CD4-positive, alpha-beta T cell treated with Interleukin-4 for 4 hours (primary cell): ENCODE measurements around the gene BLOC1S5.
A peak's percentile ranks its signal among the peaks of the same experiment; 100 is the strongest.
"Not testable (repeated sequence)": the region's sequence is repeated elsewhere in the genome, so short reads cannot be mapped to it uniquely, and the experiment has no call there.

Source experiments
- DNase-seq: peaks from one replicate; pipeline ENCODE4 v3.0.0-alpha.2; 2020

The BLOC1S5 gene

GRCh38 chr6:8080362-8081151, 16.4 kb upstream of the BLOC1S5 start:
- no peak for DNase-seq

DNA sequence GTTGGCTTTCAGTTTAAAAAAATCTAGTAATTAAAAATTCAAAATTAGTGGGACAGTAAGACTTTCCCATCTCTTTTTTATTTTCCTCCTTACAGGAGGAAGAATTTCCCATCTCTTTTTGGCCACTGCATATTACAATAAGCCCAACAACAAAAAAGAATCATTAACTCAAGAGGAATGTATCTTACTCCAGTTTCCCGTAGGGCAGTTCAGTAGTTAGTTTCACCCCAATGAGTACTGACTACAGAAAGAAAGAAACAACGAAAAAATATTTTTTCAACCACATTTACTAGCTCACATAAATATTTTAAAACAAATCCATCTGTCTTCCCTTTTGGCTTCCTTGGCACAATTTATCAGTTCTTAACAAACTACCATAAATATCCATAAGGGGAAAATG, 14.9 kb upstream of the BLOC1S5 start:
- no peak for DNase-seq

DNA sequence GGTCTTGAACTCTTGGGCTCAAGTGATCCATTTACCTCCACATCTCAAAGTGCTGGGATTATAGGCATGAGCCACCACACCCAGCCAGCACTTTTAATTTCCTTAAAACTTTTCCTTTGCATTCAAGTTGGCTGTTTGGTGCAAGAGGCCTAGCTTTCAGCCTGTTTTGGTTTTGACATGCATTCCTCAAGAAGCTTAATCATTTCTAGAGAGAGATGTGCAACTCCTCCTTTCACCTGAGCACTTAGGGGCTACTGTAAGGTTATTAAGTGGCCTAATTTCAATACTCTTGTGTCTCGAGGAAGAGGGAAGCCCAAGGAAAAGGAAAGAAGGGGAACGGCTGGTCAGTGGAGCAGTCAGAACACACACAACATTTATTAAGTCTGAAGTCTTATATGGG, 13.8 kb upstream of the BLOC1S5 start:
- DNase-seq: no peak

DNA sequence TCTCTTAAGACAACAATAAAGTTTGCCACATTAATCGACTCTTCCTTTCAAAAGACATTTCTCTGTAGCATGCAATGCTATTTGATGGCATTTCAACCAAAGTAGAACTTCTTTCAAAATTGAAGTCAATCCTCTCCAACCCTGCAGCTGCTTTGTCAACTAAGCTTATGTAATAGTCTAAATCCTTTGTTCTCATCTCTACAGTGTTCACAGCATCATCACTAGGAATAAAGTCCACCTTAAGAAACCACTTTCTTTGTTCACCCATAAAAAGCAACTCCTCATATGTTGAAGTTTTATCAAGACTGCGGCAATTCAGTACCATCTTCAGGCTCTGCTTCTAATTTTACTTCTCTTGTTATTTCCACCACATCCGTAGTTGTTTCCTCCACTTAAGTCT, 11.5 kb upstream of the BLOC1S5 start:
- no peak for DNase-seq

- no peak for DNase-seq
These were observed 11.0 kb upstream of the BLOC1S5 start for GRCh38 chr6:8075185-8075584.

GRCh38 chr6:8074213-8074612, 10.0 kb upstream of the BLOC1S5 start:
- DNase-seq: no peak

DNA sequence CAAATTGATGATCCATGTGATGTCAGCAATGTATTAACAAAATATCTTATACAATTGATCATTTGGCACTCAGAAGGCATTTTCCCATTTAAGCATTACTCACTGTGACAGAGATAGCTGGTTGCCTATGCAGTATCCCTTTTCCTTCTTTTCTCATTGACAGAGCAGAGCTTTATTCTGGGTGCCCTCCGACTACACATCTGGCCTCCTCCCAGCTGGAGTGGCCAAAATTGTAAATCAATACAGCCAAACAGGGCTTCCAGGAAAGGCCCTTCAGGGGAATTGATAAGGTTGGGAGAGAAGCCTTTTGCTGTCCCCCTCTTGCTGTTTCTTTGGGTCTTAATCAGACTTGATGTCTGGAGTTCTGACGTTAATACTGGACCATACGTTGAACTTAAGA, 9.6 kb upstream of the BLOC1S5 start:
- DNase-seq: no peak

DNA sequence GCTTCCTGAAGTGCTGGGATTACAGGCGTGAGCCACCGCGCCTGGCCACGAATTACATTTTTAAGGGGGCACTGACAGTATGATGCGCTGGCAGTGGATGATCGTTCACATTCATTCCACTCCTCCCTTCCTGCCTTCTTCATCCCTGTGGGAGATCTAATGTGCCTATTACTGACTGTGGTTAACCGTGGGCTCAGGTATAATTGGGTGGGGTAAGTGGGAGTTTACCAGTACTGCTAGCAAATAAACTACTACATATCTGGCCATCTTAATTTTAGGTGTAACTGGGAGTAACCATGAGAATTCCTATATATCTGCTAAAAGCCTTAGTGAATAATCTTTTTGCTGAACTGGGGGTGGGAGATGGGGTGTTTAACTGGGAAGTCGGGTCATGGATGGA, 6.5 kb upstream of the BLOC1S5 start:
- DNase-seq: no peak

DNA sequence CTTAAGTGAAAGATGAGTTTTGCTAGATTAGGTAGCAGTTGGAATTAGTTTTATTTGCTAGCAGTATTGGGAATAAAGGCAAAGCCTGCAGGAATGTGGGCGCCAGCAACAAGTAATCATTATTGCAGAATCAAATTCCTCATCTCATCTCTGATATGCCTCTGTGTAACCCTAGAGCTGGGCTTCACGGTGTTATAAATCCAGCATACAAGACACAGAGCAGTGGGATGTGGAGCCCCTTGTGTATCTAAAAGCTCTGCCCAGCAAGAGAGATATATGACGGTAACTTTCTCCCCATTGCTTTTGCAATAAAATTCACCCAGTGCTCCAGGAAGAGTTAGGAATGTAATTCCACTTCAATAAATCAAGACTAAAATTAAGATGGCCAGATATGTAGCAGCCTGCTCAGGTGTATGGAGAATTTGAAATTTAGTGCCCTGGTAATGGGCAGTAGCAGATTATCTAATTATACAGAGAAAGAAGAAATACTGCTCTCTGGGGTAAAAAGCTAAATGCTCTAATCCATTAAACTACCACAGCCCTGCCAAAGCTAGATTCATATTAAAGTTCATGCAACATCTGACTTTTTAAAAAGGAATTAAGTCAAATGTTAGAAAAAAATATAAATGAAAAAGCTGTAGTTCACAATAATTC, 5.6 kb upstream of the BLOC1S5 start:
- DNase-seq: no peak

DNA sequence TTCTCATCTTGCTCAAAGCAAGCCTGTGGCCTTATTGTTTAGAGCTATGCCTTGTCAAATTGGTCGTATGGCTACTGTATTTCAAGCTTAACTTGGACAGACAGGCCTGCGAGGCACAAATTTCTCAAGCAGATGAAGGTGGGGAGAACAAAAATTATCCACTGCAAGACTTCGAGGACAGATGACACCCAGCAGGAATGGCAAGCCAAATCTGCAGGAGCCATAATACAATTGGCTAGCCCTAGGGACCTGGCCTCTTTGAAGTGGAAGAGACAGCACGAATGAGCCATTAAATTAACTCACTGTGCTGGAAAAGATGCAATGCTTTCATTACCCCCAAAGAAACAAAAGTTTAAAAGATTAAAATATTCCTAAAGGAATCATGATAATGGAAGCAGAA, 5.0 kb upstream of the BLOC1S5 start:
- no peak for DNase-seq

GRCh38 chr6:8066108-8066507, 1.9 kb upstream of the BLOC1S5 start:
- DNase-seq: no peak

DNA sequence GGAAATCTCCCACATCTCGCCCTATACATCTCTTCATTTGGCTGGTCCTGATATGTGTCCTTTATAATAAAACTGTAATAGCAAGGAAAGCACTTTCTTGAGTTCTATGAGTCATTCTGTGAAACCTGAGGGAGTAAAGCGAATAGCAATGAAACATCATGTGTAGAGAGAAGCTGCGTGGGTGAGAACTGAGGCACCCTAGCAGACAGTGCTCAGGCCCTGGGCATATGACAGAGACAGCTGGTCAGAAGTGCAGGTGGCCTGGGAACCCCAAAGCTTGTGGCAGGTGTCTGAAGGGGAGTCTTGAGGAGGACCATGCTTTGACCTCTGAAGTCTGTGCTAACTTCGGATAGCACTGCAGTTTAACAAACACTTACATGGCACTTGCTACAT, 1.3 kb upstream of the BLOC1S5 start:
- no peak for DNase-seq

GRCh38 chr6:8064638-8065518, 689 bp upstream of the BLOC1S5 start:
- DNase-seq: peak; percentile 1

DNA sequence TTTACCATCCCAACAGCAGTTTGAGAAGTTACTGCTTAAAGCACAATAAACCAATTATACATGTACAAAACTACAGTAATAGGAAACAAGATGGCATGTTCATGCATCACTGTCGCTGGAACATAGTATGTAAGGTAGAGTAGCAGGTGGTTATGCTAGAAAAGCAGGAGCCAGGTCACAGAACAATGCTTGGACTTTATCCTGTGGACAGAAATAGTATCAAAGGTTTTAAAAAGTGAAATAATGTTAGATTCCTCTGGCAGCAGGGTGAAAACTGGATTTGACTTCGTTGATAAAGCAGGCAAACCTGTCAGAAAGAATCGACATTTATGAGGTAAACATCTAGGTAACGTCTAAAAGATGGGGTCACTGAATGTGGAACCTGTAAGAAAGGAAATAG, 2.5 kb downstream of the BLOC1S5 start:
- DNase-seq: no peak

GRCh38 chr6:8060346-8060745, 3.8 kb downstream of the BLOC1S5 start:
- DNase-seq: no peak

GRCh38 chr6:8059129-8059528, 5.1 kb downstream of the BLOC1S5 start:
- DNase-seq: peak; percentile 6

DNA sequence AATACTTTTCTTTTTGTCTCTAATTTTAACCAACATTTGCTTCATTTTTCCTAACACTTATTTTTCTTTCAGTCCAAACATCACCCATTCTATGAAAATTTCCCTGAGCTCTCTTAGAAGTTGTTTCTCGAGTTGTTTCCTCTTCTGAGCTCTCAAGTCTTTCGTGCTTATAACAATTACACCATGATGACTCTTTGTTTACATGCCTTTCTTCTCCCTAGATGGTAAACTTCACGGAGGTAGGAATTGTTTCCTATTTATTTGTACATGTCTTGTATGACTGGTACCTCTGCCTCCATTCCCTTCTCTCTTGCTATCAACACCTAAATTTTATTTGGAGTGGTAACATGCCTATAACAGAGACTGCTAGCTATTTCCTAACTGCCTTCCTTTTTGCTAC, 6.4 kb downstream of the BLOC1S5 start:
- no peak for DNase-seq

- no peak for DNase-seq
These were observed 6.9 kb downstream of the BLOC1S5 start for GRCh38 chr6:8057263-8057662.

DNA sequence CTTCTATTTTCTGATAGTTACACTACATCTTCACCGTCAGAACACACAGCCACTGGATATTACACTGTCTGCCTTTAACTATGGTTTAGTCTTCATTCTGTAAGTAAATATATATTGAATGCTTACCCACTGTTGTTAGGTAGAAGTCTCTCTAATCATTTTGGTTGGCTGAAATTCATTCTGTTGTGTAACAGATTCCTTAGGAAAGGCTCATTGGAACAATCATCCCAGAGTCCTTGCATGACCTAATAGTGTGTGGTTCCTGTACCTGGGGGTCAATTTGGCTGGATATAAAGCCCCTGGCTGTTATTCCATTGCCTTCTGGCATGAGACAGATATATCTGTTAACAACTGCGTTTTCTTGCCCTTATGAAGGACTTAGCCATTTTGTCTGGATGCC, 9.9 kb downstream of the BLOC1S5 start:
- no peak for DNase-seq

DNA sequence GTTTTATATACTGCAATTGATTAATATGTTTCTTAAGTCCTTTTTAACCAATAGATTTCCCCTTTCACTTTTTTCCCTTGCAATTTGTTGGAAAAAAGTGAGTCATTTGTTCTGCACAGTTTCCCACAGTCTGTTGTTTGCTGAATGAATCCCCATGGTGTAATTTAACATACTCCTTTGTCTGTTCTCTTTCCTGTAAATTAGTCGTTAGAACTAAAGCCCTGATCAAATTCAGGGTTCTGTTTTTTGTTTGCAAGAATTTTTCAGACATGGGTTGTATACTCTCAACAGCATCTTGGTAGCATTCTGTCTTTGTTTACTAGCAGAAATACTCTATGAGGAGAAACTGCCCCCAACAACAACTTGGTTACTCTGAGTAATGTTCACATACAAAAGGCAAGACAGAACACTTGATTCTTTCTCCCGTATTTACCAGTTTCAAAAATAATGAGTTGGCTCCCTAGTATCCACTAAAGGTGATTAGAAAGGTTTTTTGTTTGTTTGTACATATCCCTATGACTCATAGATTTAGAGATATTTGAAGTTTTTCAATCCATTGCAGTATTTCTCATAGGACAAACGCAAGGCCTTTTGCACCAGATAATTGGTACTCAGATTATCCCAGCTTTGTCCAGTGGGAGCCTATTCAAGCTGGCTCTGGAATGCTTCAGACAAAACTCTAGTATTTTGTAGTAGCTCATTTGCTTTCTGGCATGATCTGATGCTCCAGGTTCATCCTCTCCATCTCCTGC, 16.5 kb downstream of the BLOC1S5 start:
- no peak for DNase-seq

- DNase-seq: not testable (repeated sequence)
These were observed 18.4 kb downstream of the BLOC1S5 start for GRCh38 chr6:8045769-8046168.

DNA sequence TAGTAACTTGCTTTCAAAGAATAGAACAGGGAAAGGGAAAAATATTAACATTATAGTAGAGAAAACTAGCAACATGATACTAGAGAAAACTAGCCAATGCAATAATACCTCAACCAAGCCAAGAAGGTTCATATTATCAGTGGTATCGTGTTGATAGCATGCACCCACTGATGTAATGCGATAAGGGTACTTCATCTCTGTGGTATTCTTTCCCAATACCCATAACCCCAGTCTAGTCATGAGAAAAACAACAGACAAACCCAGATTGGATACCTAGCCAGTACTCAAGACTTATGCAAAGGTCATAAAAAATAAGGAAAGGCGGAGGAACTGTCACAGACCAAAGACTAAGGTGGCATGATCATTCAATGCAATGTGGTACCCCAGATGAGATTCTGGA, 21.0 kb downstream of the BLOC1S5 start:
- no peak for DNase-seq
